ENCODE data around the gene CUX1.

GRCh38 chr7:102132209-102132752 lies 314.9 kb downstream of the CUX1 start:
- no peak for TF ChIP-seq POLR2A (IDR thresholded peaks at IDR 0.05)
- TF ChIP-seq CTCF (IDR thresholded peaks at IDR 0.05) = no peak

All from esophagus squamous epithelium (tissue), 4 donors.